ENCODE results near the gene WDR82.

DNA sequence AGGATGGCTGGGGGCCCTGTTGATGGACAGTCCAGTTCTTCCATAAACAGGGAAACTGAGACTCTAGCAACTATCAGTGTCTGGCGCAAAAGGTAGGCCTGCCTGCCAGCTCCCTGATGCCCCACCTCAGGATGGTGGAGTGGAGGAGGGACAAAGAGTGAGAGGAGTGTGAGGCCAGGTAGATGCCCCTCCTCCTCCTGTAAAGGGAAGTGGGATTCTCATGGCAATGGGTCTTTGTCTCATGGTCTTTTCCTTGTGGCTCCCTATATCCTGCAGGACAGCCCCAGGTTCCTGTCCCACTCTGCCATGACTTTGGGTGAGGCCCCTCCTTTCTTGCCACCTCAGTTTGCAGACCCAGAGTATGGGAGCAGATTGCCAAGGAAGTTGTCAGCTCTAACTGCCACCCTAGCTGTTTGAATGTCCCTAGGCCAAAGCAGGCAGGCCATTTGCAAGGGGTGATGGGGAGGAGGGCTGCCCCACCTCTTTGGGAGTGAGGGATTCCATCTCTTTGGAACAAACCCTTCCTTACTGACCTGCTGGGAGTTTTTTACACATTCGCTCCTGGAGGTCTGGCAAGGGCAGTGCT, 34.8 kb upstream of the WDR82 start:
- TF ChIP-seq, protein P1, sequence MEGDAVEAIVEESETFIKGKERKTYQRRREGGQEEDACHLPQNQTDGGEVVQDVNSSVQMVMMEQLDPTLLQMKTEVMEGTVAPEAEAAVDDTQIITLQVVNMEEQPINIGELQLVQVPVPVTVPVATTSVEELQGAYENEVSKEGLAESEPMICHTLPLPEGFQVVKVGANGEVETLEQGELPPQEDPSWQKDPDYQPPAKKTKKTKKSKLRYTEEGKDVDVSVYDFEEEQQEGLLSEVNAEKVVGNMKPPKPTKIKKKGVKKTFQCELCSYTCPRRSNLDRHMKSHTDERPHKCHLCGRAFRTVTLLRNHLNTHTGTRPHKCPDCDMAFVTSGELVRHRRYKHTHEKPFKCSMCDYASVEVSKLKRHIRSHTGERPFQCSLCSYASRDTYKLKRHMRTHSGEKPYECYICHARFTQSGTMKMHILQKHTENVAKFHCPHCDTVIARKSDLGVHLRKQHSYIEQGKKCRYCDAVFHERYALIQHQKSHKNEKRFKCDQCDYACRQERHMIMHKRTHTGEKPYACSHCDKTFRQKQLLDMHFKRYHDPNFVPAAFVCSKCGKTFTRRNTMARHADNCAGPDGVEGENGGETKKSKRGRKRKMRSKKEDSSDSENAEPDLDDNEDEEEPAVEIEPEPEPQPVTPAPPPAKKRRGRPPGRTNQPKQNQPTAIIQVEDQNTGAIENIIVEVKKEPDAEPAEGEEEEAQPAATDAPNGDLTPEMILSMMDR (conservative IDR thresholded peaks at IDR 0.05 in 1 of 2, IDR thresholded peaks at IDR 0.05 in 1 of 2; ENCODE audit: extremely low read depth in 1 of 2, insufficient read depth in 1 of 2, low read depth in 1 of 2, low read length in 2 of 2) = no peak
- no peak for TF ChIP-seq EZH2 (IDR thresholded peaks at IDR 0.05; ENCODE audit: borderline replicate concordance, low read length)

Data from mammary epithelial cell (primary cell).